Trophoblast cell (in vitro differentiated cells and primary cell): ENCODE measurements around the gene ZNF618.

Source experiments
- DNase-seq, 2 donors: peaks; one replicate each; pipeline ENCODE4 v3.0.0-alpha.2; 2016
- H2AFZ ChIP-seq: 2 replicates; pipeline ENCODE4 v1.6.1; 2013; ENCODE audit warnings: low read length, moderate library complexity, mild to moderate bottlenecking; ENCODE audit not compliant: insufficient read depth, poor library complexity
- H2AK5ac ChIP-seq: 2 replicates; pipeline ENCODE4 v1.6.1; 2013; ENCODE audit warnings: mild to moderate bottlenecking, low read length
- H2BK120ac ChIP-seq: 2 replicates; pipeline ENCODE4 v1.6.1; 2013; ENCODE audit warnings: low read length, mild to moderate bottlenecking, moderate library complexity; ENCODE audit not compliant: insufficient read depth, poor library complexity
- H2BK12ac ChIP-seq: 2 replicates; pipeline ENCODE4 v1.6.1; 2013; ENCODE audit warnings: mild to moderate bottlenecking, low read length, moderate library complexity
- H2BK5ac ChIP-seq: 2 replicates; pipeline ENCODE4 v1.6.1; 2013; ENCODE audit warnings: low read length, low read depth, moderate library complexity, mild to moderate bottlenecking; ENCODE audit not compliant: poor library complexity
- H3K14ac ChIP-seq: 2 replicates; pipeline ENCODE4 v1.6.1; 2013; ENCODE audit warnings: mild to moderate bottlenecking, low read length
- H3K18ac ChIP-seq: 2 replicates; pipeline ENCODE4 v1.6.1; 2013; ENCODE audit warnings: mild to moderate bottlenecking, low read length
- H3K23ac ChIP-seq: 2 replicates; pipeline ENCODE4 v1.6.1; 2013; ENCODE audit warnings: low read length
- H3K27ac ChIP-seq: 2 replicates; pipeline ENCODE4 v1.5.1; 2013; ENCODE audit warnings: low read depth, mild to moderate bottlenecking, inconsistent platforms, low read length, moderate library complexity
- H3K27me3 ChIP-seq: 2 replicates; pipeline ENCODE4 v1.6.1; 2013; ENCODE audit warnings: inconsistent platforms, mild to moderate bottlenecking, low read length, moderate library complexity; ENCODE audit not compliant: insufficient read depth
- H3K36me3 ChIP-seq, 2 experiments: 1 replicate in 1 of 2; 2 replicates in 1 of 2; pipeline ENCODE4 v1.6.1; 2013; ENCODE audit warnings: low read length in 2 of 2, mild to moderate bottlenecking in 2 of 2, moderate library complexity in 1 of 2; ENCODE audit not compliant: insufficient read depth in 2 of 2, control insufficient read depth in 1 of 2
- H3K4ac ChIP-seq: 2 replicates; pipeline ENCODE4 v1.6.1; 2013; ENCODE audit warnings: low read depth, mild to moderate bottlenecking, low read length, moderate library complexity
- H3K4me1 ChIP-seq, 2 experiments: 1 replicate in 1 of 2; 2 replicates in 1 of 2; pipeline ENCODE4 v1.6.1; 2013; ENCODE audit warnings: low read length in 2 of 2, mild to moderate bottlenecking in 2 of 2, moderate library complexity in 1 of 2; ENCODE audit not compliant: insufficient read depth in 2 of 2, control insufficient read depth in 1 of 2
- H3K4me2 ChIP-seq: 2 replicates; pipeline ENCODE4 v1.6.1; 2013; ENCODE audit warnings: inconsistent platforms, mild to moderate bottlenecking, low read length, moderate library complexity
- H3K4me3 ChIP-seq: 2 replicates; pipeline ENCODE4 v1.5.1; 2013; ENCODE audit warnings: mild to moderate bottlenecking, low read depth, low read length, inconsistent platforms
- H3K79me1 ChIP-seq: one replicate; pipeline ENCODE4 v1.6.1; 2013; ENCODE audit warnings: low read length
- H3K79me2 ChIP-seq: 2 replicates; pipeline ENCODE4 v1.6.1; 2013; ENCODE audit warnings: low read length, mild to moderate bottlenecking; ENCODE audit not compliant: control insufficient read depth, insufficient read depth, poor library complexity
- H3K9ac ChIP-seq: 2 replicates; pipeline ENCODE4 v1.6.1; 2013; ENCODE audit warnings: mild to moderate bottlenecking, low read length
- H3K9me3 ChIP-seq: 2 replicates; pipeline ENCODE4 v1.6.1; 2013; ENCODE audit warnings: low read depth, mild to moderate bottlenecking, control low read depth, inconsistent platforms, low read length; ENCODE audit not compliant: insufficient read depth
- H4K12ac ChIP-seq: 2 replicates; pipeline ENCODE4 v1.6.1; 2013; ENCODE audit warnings: low read depth, mild to moderate bottlenecking, low read length, moderate library complexity
- H4K8ac ChIP-seq: 2 replicates; pipeline ENCODE4 v1.6.1; 2013; ENCODE audit warnings: low read depth, mild to moderate bottlenecking, low read length, moderate library complexity
- H4K91ac ChIP-seq: one replicate; pipeline ENCODE4 v1.6.1; 2013; ENCODE audit warnings: low read depth, mild to moderate bottlenecking, low read length, moderate library complexity
- WGBS: extraction: QIAGEN DNeasy Blood & Tissue Kit; methylation state at CpG from one replicate; pipeline ENCODE4 v1.1.7; 2013; ENCODE audit warnings: missing lambda C conversion rate; ENCODE audit not compliant: insufficient read length, insufficient coverage; ENCODE audit errors: extremely low coverage; 5-methylcytosine and 5-hydroxymethylcytosine counted together

The ZNF618 gene

GRCh38 chr9:113895526-113895925, 19.4 kb downstream of the ZNF618 start:
- no peak overlapping the region for H4K8ac ChIP-seq
- no peak overlapping the region for H2AFZ ChIP-seq
- no peaks in the 10 kb centered on the region for H3K79me1 ChIP-seq
- H3K4me1 ChIP-seq: no peaks in the 10 kb centered on the region
- H3K4me2 ChIP-seq: no peak overlapping the region
- no peak overlapping the region for H4K12ac ChIP-seq
- H2BK12ac ChIP-seq: no peak overlapping the region
- no peaks in the 10 kb centered on the region for H3K27me3 ChIP-seq
- H3K36me3 ChIP-seq: no peaks in the 10 kb centered on the region
- H4K91ac ChIP-seq: no peak overlapping the region
- no peak overlapping the region for H3K18ac ChIP-seq
- H3K4me3 ChIP-seq: no peak overlapping the region
- H3K14ac ChIP-seq: no peak overlapping the region
- no peaks in the 10 kb centered on the region for H3K9me3 ChIP-seq
- no peak overlapping the region for H3K27ac ChIP-seq
- WGBS: no CpG with 5 or more reads among the region's 3 CpGs
- no peak overlapping the region for H2AK5ac ChIP-seq
- no peak overlapping the region for H2BK5ac ChIP-seq
- no peak overlapping the region for H2BK120ac ChIP-seq
- no peak for DNase-seq
- H3K79me2 ChIP-seq: no peaks in the 10 kb centered on the region
- no peak overlapping the region for H3K23ac ChIP-seq
- no peak overlapping the region for H3K9ac ChIP-seq
- H3K4ac ChIP-seq: no peak overlapping the region

- Histone ChIP-seq H4K91ac (no peak overlapping the region), H3K4ac (no peak overlapping the region), H2BK5ac (no peak overlapping the region), H3K18ac (no peak overlapping the region), H3K4me3 (no peak overlapping the region), H3K79me1 (no peaks in the 10 kb centered on the region), H2AK5ac (no peak overlapping the region), H4K12ac (no peak overlapping the region), H4K8ac (no peak overlapping the region), H3K9me3 (no peaks in the 10 kb centered on the region), H2AFZ (no peak overlapping the region), H3K14ac (no peak overlapping the region), H2BK120ac (no peak overlapping the region), H3K79me2 (no peaks in the 10 kb centered on the region), H3K27me3 (no peaks in the 10 kb centered on the region), H3K36me3 (no peaks in the 10 kb centered on the region), H3K23ac (no peak overlapping the region), H3K27ac (no peak overlapping the region), H3K9ac (no peak overlapping the region), H2BK12ac (no peak overlapping the region), H3K4me1 (no peaks in the 10 kb centered on the region), H3K4me2 (no peak overlapping the region)
- DNase-seq: no peak
Observed at GRCh38 chr9:113896713-113897112, 20.6 kb downstream of the ZNF618 start.

- Histone ChIP-seq H4K8ac (no peak overlapping the region), H3K4me1 (no peaks in the 10 kb centered on the region), H3K23ac (no peak overlapping the region), H2BK5ac (no peak overlapping the region), H3K14ac (no peak overlapping the region), H3K4me2 (no peak overlapping the region), H3K79me2 (no peaks in the 10 kb centered on the region), H4K12ac (no peak overlapping the region), H3K79me1 (no peaks in the 10 kb centered on the region), H3K18ac (no peak overlapping the region), H2BK12ac (no peak overlapping the region), H3K27me3 (no peaks in the 10 kb centered on the region), H2AFZ (no peak overlapping the region), H3K27ac (no peak overlapping the region), H4K91ac (no peak overlapping the region), H3K4ac (no peak overlapping the region), H2AK5ac (no peak overlapping the region), H3K9me3 (no peaks in the 10 kb centered on the region), H2BK120ac (no peak overlapping the region), H3K4me3 (no peak overlapping the region), H3K9ac (no peak overlapping the region), H3K36me3 (no peaks in the 10 kb centered on the region)
- WGBS: no CpG with 5 or more reads among the region's 3 CpGs
- DNase-seq: no peak
Observed at GRCh38 chr9:113898151-113898550, 22.0 kb downstream of the ZNF618 start.

GRCh38 chr9:113898596-113898995, 22.5 kb downstream of the ZNF618 start:
- no peaks in the 10 kb centered on the region for H3K79me1 ChIP-seq
- H3K79me2 ChIP-seq: no peaks in the 10 kb centered on the region
- no peak overlapping the region for H3K4me3 ChIP-seq
- H3K4ac ChIP-seq: no peak overlapping the region
- DNase-seq: no peak
- H3K4me2 ChIP-seq: no peak overlapping the region
- H3K27ac ChIP-seq: no peak overlapping the region
- no CpG with 5 or more reads among the region's 4 CpGs for WGBS
- H4K91ac ChIP-seq: no peak overlapping the region
- H3K9ac ChIP-seq: no peak overlapping the region
- H3K27me3 ChIP-seq: no peaks in the 10 kb centered on the region
- no peaks in the 10 kb centered on the region for H3K36me3 ChIP-seq
- H3K4me1 ChIP-seq: no peaks in the 10 kb centered on the region
- H2AFZ ChIP-seq: no peak overlapping the region
- no peak overlapping the region for H2AK5ac ChIP-seq
- H2BK12ac ChIP-seq: no peak overlapping the region
- no peak overlapping the region for H3K18ac ChIP-seq
- H3K14ac ChIP-seq: no peak overlapping the region
- no peak overlapping the region for H4K8ac ChIP-seq
- H2BK5ac ChIP-seq: no peak overlapping the region
- H2BK120ac ChIP-seq: no peak overlapping the region
- no peaks in the 10 kb centered on the region for H3K9me3 ChIP-seq
- no peak overlapping the region for H4K12ac ChIP-seq
- no peak overlapping the region for H3K23ac ChIP-seq
